ENCODE data around the gene TEX48.

The TEX48 gene

DNA sequence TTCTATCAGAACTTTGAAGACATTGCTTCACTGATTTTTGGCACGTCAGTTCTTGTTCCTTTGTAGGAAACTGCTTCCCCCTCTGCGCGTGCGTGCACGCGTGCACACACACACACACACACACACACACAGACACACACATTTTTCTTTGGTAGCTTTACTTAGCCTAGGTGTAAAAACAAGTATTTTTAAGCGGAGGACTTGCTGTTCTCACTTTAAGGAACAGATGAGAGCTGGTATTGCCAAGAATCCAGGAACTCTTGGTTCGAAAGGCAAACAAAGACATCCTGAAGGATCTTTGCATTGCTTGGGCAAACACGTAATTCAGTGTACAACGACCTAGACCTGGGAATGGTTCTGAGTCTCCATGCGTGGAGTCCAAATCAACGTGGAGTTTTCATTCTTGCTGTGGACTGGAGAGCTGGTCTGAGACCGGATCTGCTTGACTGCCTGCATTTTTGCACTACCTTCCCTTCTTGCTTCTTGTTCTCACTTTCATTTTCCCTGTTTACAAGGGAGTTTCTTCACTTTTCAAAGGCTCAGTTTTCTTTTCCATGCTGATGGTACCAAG, 62.7 kb downstream of the TEX48 start:
- no peak for DNase-seq

- no peak for DNase-seq
These were observed 65.1 kb downstream of the TEX48 start for GRCh38 chr9:114616684-114617520.

Data from NCI-H1092 treated with DMSO at 0.1 percent for 48 hours (cell line).